CD4-positive, CD25-positive, alpha-beta regulatory T cell (primary cell): ENCODE measurements around the gene GPLD1. TPM values are rescaled to one million over a fixed set of nuclear protein-coding genes. Genes with fewer than 3 reads are reported as not detected.

ENCODE experiments used
- ATAC-seq, 2 donors: fragments of 150-1000 bp; cut with Tn5 transposase; one replicate each; pipeline ENCODE4 v1.10.0; 2021; ENCODE audit warnings: low read depth in 2 of 2, moderate number of reproducible peaks in 2 of 2, moderate library complexity in 1 of 2
- DNase-seq, 3 donors: peaks; one replicate each; pipeline versions ENCODE4 v3.0.0 to v3.0.0-alpha.2; 2012 to 2022; ENCODE audit warnings: mixed read lengths in 1 of 3
- H3K27ac ChIP-seq: one replicate; pipeline ENCODE4 v1.7.0; 2013; ENCODE audit warnings: mild to moderate bottlenecking, low read length; ENCODE audit not compliant: insufficient read depth, poor library complexity, severe bottlenecking
- H3K27me3 ChIP-seq: one replicate; pipeline ENCODE4 v1.7.0; 2013; ENCODE audit warnings: low read length; ENCODE audit not compliant: control insufficient read depth, insufficient read depth
- H3K36me3 ChIP-seq: one replicate; pipeline ENCODE4 v1.7.0; 2013; ENCODE audit warnings: mild to moderate bottlenecking, low read length, moderate library complexity; ENCODE audit not compliant: control insufficient read depth, insufficient read depth
- H3K4me1 ChIP-seq: 2 replicates; pipeline ENCODE4 v1.7.0; 2013; ENCODE audit warnings: mild to moderate bottlenecking, low read length; ENCODE audit not compliant: insufficient read depth, control insufficient read depth, poor library complexity, severe bottlenecking
- H3K4me3 ChIP-seq: one replicate; pipeline ENCODE4 v1.7.0; 2013; ENCODE audit warnings: low read depth, mild to moderate bottlenecking, low read length, moderate library complexity
- H3K9me3 ChIP-seq, 2 experiments: 1 replicate in 1 of 2; 2 replicates in 1 of 2; pipeline ENCODE4 v1.7.0; 2013; ENCODE audit warnings: low read length in 2 of 2, mild to moderate bottlenecking in 1 of 2, moderate library complexity in 1 of 2; ENCODE audit not compliant: control insufficient read depth in 2 of 2
- H3K27ac Mint-ChIP-seq, 3 donors: one replicate each; pipeline ENCODE4 v1.8.0; 2020 to 2022; ENCODE audit warnings: mild to moderate bottlenecking in 3 of 3, mixed read lengths in 3 of 3, moderate library complexity in 2 of 3
- H3K27me3 Mint-ChIP-seq: one replicate; pipeline ENCODE4 v1.8.0; 2022; ENCODE audit warnings: mild to moderate bottlenecking, mixed read lengths
- H3K36me3 Mint-ChIP-seq: one replicate; pipeline ENCODE4 v1.8.0; 2020; ENCODE audit warnings: mixed read lengths
- H3K4me1 Mint-ChIP-seq, 4 donors: one replicate each; pipeline ENCODE4 v1.8.0; 2020 to 2022; ENCODE audit warnings: mixed read lengths in 4 of 4, mild to moderate bottlenecking in 1 of 4
- H3K4me3 Mint-ChIP-seq, 4 donors: one replicate each; pipeline ENCODE4 v1.8.0; 2020 to 2022; ENCODE audit warnings: mild to moderate bottlenecking in 4 of 4, mixed read lengths in 4 of 4, moderate library complexity in 3 of 4
- H3K9me3 Mint-ChIP-seq, 7 donors: one replicate each; pipeline ENCODE4 v1.8.0; 2020 to 2022; ENCODE audit warnings: mixed read lengths in 7 of 7, mild to moderate bottlenecking in 3 of 7, moderate library complexity in 2 of 7
- polyA plus RNA-seq, 4 donors: library from polyadenylated mRNA; unstranded; fragments of 300-500 nt; fragmentation: Illumina TruSeq; gene quantifications; one replicate each; pipeline ENCODE4 v1.2.3, GENCODE V29; 2021
- total RNA-seq: library from RNA; stranded (reverse); gene quantifications from one replicate; pipeline ENCODE4 v1.2.3, GENCODE V29; 2022

Gene GPLD1
- total and polyA plus RNA-seq, 5 donors from 2014 or later = 0.36 to 1.7 (median 0.99) TPM

DNA sequence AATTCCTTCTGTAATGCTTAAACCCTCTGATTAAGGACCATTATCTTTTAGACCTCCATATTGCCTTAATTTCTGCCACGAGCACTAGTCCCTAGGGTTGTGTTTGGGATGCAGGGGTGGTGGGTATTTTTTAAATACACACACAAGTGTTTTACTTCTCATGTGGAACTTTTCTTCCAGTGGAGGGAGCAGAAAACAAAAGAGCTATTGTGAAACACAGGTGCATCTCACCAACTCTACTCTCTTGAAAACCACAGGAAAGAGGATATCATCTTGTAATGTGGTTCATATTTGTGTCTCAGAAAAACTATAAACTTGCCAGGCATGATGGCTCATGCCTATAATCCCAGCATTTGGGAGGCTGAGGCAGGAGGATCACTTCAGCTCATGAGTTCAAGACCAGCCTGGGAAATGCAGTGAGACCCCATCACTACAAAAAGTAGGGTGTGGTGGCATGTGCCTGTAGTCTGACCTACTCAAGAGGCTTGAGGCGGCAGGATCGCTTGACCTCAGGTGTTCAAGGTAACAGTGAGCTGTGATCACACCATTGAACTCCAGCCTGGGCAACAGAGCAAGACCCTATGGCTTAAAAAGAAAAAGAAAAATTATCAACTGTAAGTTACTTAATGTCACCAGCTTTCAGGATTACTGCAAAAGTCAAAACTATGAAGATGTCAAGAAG lies 49.4 kb downstream of the GPLD1 start:
- Histone ChIP-seq H3K36me3 (no peaks in the 10 kb centered on the region), H3K27ac (no peak overlapping the region), H3K4me1 (no peaks in the 10 kb centered on the region), H3K9me3 (no peaks in the 10 kb centered on the region), H3K27me3 (no peaks in the 10 kb centered on the region), H3K4me3 (no peak overlapping the region)
- Mint-ChIP-seq H3K27ac (peak overlapping the region in 1 of 3 donors; percentile 5), H3K27me3 (no peaks in the 10 kb centered on the region), H3K9me3 (no peaks in the 10 kb centered on the region), H3K36me3 (peaks cover 22% of the 10 kb centered on the region), H3K4me3 (no peak overlapping the region), H3K4me1 (peaks cover 0 to 2% (median 0%) of the 10 kb centered on the region in 4 donors)
- DNase-seq (no peak), ATAC-seq (no peak)

- Mint-ChIP-seq H3K27ac (no peak overlapping the region), H3K9me3 (no peaks in the 10 kb centered on the region), H3K36me3 (peaks cover 22% of the 10 kb centered on the region), H3K4me3 (no peak overlapping the region), H3K4me1 (peaks cover 0 to 2% (median 0%) of the 10 kb centered on the region in 4 donors), H3K27me3 (no peaks in the 10 kb centered on the region)
- ATAC-seq = no peak
- H3K9me3 ChIP-seq = no peaks in the 10 kb centered on the region
- no peaks in the 10 kb centered on the region for H3K36me3 ChIP-seq
- H3K4me1 ChIP-seq = no peaks in the 10 kb centered on the region
- no peaks in the 10 kb centered on the region for H3K27me3 ChIP-seq
- H3K4me3 ChIP-seq = no peak overlapping the region
- no peak overlapping the region for H3K27ac ChIP-seq
- DNase-seq = no peak
Observed at GRCh38 chr6:24436979-24437378, 52.4 kb downstream of the GPLD1 start.

DNA sequence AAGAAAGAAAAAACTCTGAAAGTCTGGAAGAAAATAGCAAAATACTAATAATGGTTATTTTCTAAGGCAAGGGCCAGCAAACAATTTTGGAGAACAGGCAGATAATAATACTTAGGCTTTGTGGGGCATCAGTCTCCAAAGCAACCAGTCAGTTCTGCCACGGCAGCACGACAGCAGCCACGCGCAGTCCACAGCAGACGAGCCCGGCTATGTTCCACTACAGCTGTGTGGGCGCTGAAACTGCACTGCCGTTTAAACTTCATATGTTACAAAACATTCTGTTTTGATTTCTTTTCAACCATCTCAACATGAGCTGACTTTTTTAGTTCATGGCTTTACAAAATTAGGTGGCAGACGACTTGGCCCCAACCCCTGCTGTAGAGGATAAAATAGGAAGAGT lies 56.8 kb downstream of the GPLD1 start:
- H3K36me3 ChIP-seq = no peaks in the 10 kb centered on the region
- H3K4me3 ChIP-seq = no peak overlapping the region
- H3K27me3 ChIP-seq = no peaks in the 10 kb centered on the region
- no peak for ATAC-seq
- no peaks in the 10 kb centered on the region for H3K9me3 ChIP-seq
- no peaks in the 10 kb centered on the region for H3K4me1 Mint-ChIP-seq
- no peak overlapping the region for H3K27ac ChIP-seq
- no peaks in the 10 kb centered on the region for H3K27me3 Mint-ChIP-seq
- no peaks in the 10 kb centered on the region for H3K4me1 ChIP-seq
- H3K9me3 Mint-ChIP-seq = no peaks in the 10 kb centered on the region
- no peak overlapping the region for H3K4me3 Mint-ChIP-seq
- peaks cover 12% of the 10 kb centered on the region for H3K36me3 Mint-ChIP-seq
- no peak overlapping the region for H3K27ac Mint-ChIP-seq
- DNase-seq = no peak

- no peak for ATAC-seq
- peaks cover 6% of the 10 kb centered on the region for H3K36me3 Mint-ChIP-seq
Observed at GRCh38 chr6:24431045-24431451, 58.3 kb downstream of the GPLD1 start.

DNA sequence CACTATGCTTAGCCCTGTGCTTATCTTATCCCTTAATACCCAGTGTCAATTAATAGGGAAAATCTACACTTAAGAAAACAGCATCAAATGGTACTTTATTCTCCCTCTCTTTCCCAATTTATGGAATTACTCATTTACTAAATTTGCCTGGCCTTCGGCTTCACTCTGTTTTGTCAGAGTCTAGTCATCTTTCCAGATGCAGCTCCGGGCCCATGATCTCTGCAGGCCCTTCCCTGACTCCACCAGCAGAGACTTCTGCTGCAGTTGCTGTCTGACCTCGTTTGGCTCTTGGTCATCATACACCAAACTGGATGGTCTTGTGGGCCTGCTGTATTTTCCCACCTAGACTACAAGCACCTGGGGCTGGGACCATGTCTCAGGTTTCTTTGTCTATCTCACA lies 59.3 kb downstream of the GPLD1 start:
- no peaks in the 10 kb centered on the region for H3K27me3 Mint-ChIP-seq
- no peak for DNase-seq
- H3K4me1 ChIP-seq = no peaks in the 10 kb centered on the region
- no peaks in the 10 kb centered on the region for H3K9me3 Mint-ChIP-seq
- no peaks in the 10 kb centered on the region for H3K27me3 ChIP-seq
- no peak overlapping the region for H3K4me3 Mint-ChIP-seq
- no peaks in the 10 kb centered on the region for H3K4me1 Mint-ChIP-seq
- H3K9me3 ChIP-seq = no peaks in the 10 kb centered on the region
- H3K36me3 Mint-ChIP-seq = peaks cover 8% of the 10 kb centered on the region
- no peak for ATAC-seq
- H3K27ac ChIP-seq = no peak overlapping the region
- peak overlapping the region in 1 of 3 donors; percentile 34 for H3K27ac Mint-ChIP-seq
- H3K4me3 ChIP-seq = no peak overlapping the region
- peaks cover 9% of the 10 kb centered on the region for H3K36me3 ChIP-seq

More at GRCh38 chr6:24431045-24431451, 58.3 kb downstream of the GPLD1 start:
- H3K27ac ChIP-seq = no peak overlapping the region
- Mint-ChIP-seq H3K27ac (no peak overlapping the region), H3K9me3 (no peaks in the 10 kb centered on the region), H3K4me3 (no peak overlapping the region), H3K27me3 (no peaks in the 10 kb centered on the region), H3K4me1 (no peaks in the 10 kb centered on the region)
- H3K27me3 ChIP-seq = no peaks in the 10 kb centered on the region
- H3K4me1 ChIP-seq = no peaks in the 10 kb centered on the region
- no peaks in the 10 kb centered on the region for H3K9me3 ChIP-seq
- peaks cover 2% of the 10 kb centered on the region for H3K36me3 ChIP-seq
- H3K4me3 ChIP-seq = no peak overlapping the region
- DNase-seq = peak in 2 of 3 donors; percentile 19 to 53

DNA sequence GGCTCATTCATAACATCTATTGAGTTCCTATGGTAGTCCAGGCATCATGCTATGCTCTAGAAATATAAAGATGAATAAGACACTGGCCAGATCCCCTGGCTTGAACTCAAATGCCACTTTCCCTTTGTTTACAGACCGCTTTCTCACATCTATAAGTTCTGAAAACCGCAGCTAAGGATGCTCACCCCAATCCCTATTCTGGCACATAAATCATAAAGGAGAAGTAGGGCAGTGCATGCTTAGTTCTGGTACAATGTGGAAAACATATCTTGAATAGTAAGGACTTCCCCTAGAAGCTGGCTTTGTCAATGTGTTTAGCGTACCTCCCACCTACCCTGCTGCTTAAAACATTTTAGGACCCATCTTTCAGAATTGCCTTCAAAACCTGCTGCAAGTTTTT lies 60.2 kb downstream of the GPLD1 start:
- peaks cover 18% of the 10 kb centered on the region for H3K36me3 Mint-ChIP-seq
- no peak overlapping the region for H3K4me3 Mint-ChIP-seq
- H3K4me1 Mint-ChIP-seq = no peaks in the 10 kb centered on the region
- no peaks in the 10 kb centered on the region for H3K27me3 Mint-ChIP-seq
- H3K9me3 Mint-ChIP-seq = no peaks in the 10 kb centered on the region
- Histone ChIP-seq H3K27ac (no peak overlapping the region), H3K36me3 (peaks cover 19% of the 10 kb centered on the region), H3K4me1 (no peaks in the 10 kb centered on the region), H3K4me3 (no peak overlapping the region), H3K9me3 (no peaks in the 10 kb centered on the region), H3K27me3 (no peaks in the 10 kb centered on the region)
- DNase-seq = no peak
- H3K27ac Mint-ChIP-seq = no peak overlapping the region
- no peak for ATAC-seq

- Histone ChIP-seq H3K9me3 (no peaks in the 10 kb centered on the region), H3K4me3 (no peak overlapping the region), H3K36me3 (peaks cover 23% of the 10 kb centered on the region), H3K27ac (no peak overlapping the region), H3K4me1 (no peaks in the 10 kb centered on the region), H3K27me3 (no peaks in the 10 kb centered on the region)
- Mint-ChIP-seq H3K36me3 (peaks cover 20% of the 10 kb centered on the region), H3K9me3 (no peaks in the 10 kb centered on the region), H3K27ac (no peak overlapping the region), H3K4me3 (no peak overlapping the region), H3K27me3 (no peaks in the 10 kb centered on the region), H3K4me1 (no peaks in the 10 kb centered on the region)
- no peak for DNase-seq
- ATAC-seq = no peak
Observed at GRCh38 chr6:24428615-24429014, 60.8 kb downstream of the GPLD1 start.

DNA sequence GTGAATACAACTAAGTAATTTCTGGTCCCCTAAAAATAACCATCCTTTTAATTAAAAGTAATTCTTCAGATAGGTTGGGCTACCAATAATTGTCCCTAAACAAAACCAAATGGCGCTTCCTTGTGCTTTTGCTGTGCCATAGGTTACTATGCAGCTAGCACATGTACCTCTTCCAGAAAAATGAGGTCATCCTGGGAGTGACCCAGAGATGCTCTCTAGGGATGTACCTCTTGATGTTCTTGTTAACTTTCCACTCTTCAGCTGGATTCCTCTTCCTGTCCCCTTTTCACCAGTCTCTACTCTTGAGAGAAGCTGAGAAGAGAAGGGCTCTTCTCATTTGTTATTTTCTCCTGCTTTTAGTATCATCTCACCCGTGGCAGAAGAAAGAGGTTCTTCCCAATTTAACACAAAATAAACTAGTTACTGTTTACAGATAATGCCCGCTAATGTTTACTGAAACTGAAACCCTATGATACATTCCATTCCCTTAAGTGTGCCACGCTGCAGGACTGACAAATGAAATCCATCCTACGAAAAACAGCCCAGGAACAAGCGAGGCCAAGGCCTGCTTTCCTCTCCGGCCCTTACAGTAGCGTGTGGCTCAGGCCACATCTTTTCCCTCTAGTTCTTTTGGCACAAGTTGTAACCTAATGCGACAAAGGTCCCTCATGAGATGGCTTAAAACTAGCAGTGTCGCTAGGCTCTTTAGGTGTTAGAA lies 62.5 kb downstream of the GPLD1 start:
- Histone ChIP-seq H3K36me3 (peaks cover 41% of the 10 kb centered on the region), H3K27ac (no peak overlapping the region), H3K9me3 (no peaks in the 10 kb centered on the region), H3K4me3 (no peak overlapping the region), H3K4me1 (no peaks in the 10 kb centered on the region), H3K27me3 (no peaks in the 10 kb centered on the region)
- Mint-ChIP-seq H3K4me3 (no peak overlapping the region), H3K9me3 (no peaks in the 10 kb centered on the region), H3K27me3 (no peaks in the 10 kb centered on the region), H3K4me1 (no peaks in the 10 kb centered on the region), H3K36me3 (peaks cover 28% of the 10 kb centered on the region), H3K27ac (peak overlapping the region; percentile 26 to 44 (median 28))
- ATAC-seq = no peak
- no peak for DNase-seq
